K562 (cell line): ENCODE measurements around the gene PDZRN4. TPM values are rescaled to one million over a fixed set of nuclear protein-coding genes. Genes with fewer than 3 reads are reported as not detected.

ENCODE experiments used
- ATAC-seq: fragments of 200-7000 bp; cut with Tn5 transposase; 3 replicates; pipeline ENCODE4 v1.9.1; 2020; ENCODE audit warnings: moderate library complexity
- BruUV-seq: library from RNA; stranded (reverse); fragments of 400-500 nt; replicated peaks from 2 replicates; lab custom pipeline; 2021; lab: Mats Ljungman, UMichigan
- CTCF ChIA-PET: fragments of 300-600 bp; formaldehyde crosslinking; extraction: SDS; loops from one replicate; lab custom pipeline; 2021; ENCODE audit warnings: low intra/inter-chr PET ratio; lab: Yijun Ruan, JAX
- POLR2A ChIA-PET: fragments of 300-600, 350-650 bp; sonication (Branson Sonifier 250); formaldehyde crosslinking; extraction: SDS; loops from one replicate; lab custom pipeline; 2021; ENCODE audit warnings: antibody characterized with exemption, inconsistent platforms; lab: Yijun Ruan, JAX
- DNase-seq, 4 experiments: peaks; one replicate each; pipeline versions ENCODE4 v3.0.0 to v3.0.0-alpha.2; 2011 to 2018; ENCODE audit warnings: low spot score in 3 of 4, mixed read lengths in 3 of 4; ENCODE audit errors: extremely low read depth in 1 of 4
- FAIRE-seq: peaks from 2 replicates; lab custom pipeline; 2011; peaks lifted over from hg19 to GRCh38; lab: Jason Lieb, UNC
- H2AFZ ChIP-seq: 2 replicates; pipeline ENCODE4 v1.6.0; 2011; ENCODE audit warnings: low read depth, low read length, control low read depth, inconsistent platforms
- H3K27ac ChIP-seq: fragments of 200-600 bp; 3 replicates; pipeline ENCODE4 v1.8.0; 2011; ENCODE audit warnings: low read depth, mild to moderate bottlenecking, control low read depth, inconsistent platforms, low read length, moderate library complexity, mixed read lengths; ENCODE audit errors: extremely low read depth
- H3K27me3 ChIP-seq, 2 experiments: fragments of 300-600 bp in 1 of 2; 2 replicates in 1 of 2; 3 replicates in 1 of 2; pipeline versions ENCODE4 v1.6.0 to v1.8.0; 2011; ENCODE audit warnings: inconsistent platforms in 2 of 2, low read length in 2 of 2, mild to moderate bottlenecking in 1 of 2, mixed read lengths in 1 of 2, moderate library complexity in 1 of 2; ENCODE audit not compliant: control insufficient read depth in 2 of 2, insufficient read depth in 2 of 2
- H3K36me3 ChIP-seq: fragments of 300-600 bp; 3 replicates; pipeline ENCODE4 v1.8.0; 2011; ENCODE audit warnings: mild to moderate bottlenecking, low read length, inconsistent platforms; ENCODE audit not compliant: control insufficient read depth, insufficient read depth
- H3K4me1 ChIP-seq, 2 experiments: fragments of 200-600 bp in 1 of 2; replicated peaks in 1 of 2; 2 replicates in 1 of 2; 3 replicates in 1 of 2; pipeline versions ENCODE4 v1.5.1 to v1.8.0; 2011; ENCODE audit warnings: inconsistent platforms in 2 of 2, low read length in 2 of 2, mild to moderate bottlenecking in 1 of 2, mixed read lengths in 1 of 2, moderate library complexity in 1 of 2; ENCODE audit not compliant: control insufficient read depth in 2 of 2, insufficient read depth in 2 of 2
- H3K4me2 ChIP-seq: 2 replicates; pipeline ENCODE4 v1.6.1; 2011; ENCODE audit warnings: low read length, control low read depth, inconsistent platforms, mixed read lengths; ENCODE audit not compliant: insufficient read depth
- H3K4me3 ChIP-seq: fragments of 200-600 bp; sonication (generic), shearing (Covaris generic); 2 replicates; pipeline ENCODE4 v1.5.1; 2016; ENCODE audit warnings: control low read depth, inconsistent platforms
- H3K79me2 ChIP-seq: fragments of 200-600 bp; 3 replicates; pipeline ENCODE4 v1.8.0; 2011; ENCODE audit warnings: low read length, inconsistent platforms; ENCODE audit not compliant: control insufficient read depth, insufficient read depth
- H3K9ac ChIP-seq, 2 experiments: 2 replicates each; pipeline versions ENCODE4 v1.6.0 to v1.6.1; 2011; ENCODE audit warnings: low read depth in 2 of 2, low read length in 2 of 2, control low read depth in 1 of 2, inconsistent platforms in 1 of 2, mild to moderate bottlenecking in 1 of 2, mixed read lengths in 1 of 2; ENCODE audit not compliant: insufficient read depth in 1 of 2
- H3K9me1 ChIP-seq: one replicate; pipeline ENCODE4 v1.6.0; 2011; ENCODE audit warnings: inconsistent platforms, mild to moderate bottlenecking, low read length, moderate library complexity; ENCODE audit not compliant: control insufficient read depth, insufficient read depth
- H3K9me3 ChIP-seq: replicated peaks from 2 replicates; pipeline ENCODE4 v1.5.1; 2011; ENCODE audit warnings: low read depth, low read length, inconsistent platforms; ENCODE audit not compliant: control insufficient read depth, insufficient read depth
- H4K20me1 ChIP-seq: replicated peaks from 2 replicates; pipeline ENCODE4 v1.6.1; 2011; ENCODE audit warnings: low read length, inconsistent platforms, mixed read lengths; ENCODE audit not compliant: control insufficient read depth, insufficient read depth
- ATF3 ChIP-seq, 2 experiments: fragments of 450-650 bp in 1 of 2; sonication (generic) in 1 of 2; formaldehyde crosslinking in 1 of 2; IDR thresholded peaks in 1 of 2; conservative IDR thresholded peaks in 1 of 2; 2 replicates each; pipeline versions ENCODE4 v1.6.1 to v1.8.1; 2016 to 2023; ENCODE audit warnings: mild to moderate bottlenecking in 2 of 2, moderate library complexity in 2 of 2, inconsistent platforms in 1 of 2, missing genetic modification reagents in 1 of 2
- DMBX1 ChIP-seq: fragments of 250-450 bp; sonication (Bioruptor Pico); IDR thresholded peaks from 2 replicates; pipeline ENCODE4 v1.8.0; 2022; ENCODE audit warnings: inconsistent platforms, mild to moderate bottlenecking, moderate library complexity, borderline replicate concordance
- GATAD2B ChIP-seq: fragments of 450-650 bp; IDR thresholded peaks from 2 replicates; pipeline ENCODE4 v1.6.1; 2017; ENCODE audit warnings: mild to moderate bottlenecking, borderline replicate concordance
- ID3 ChIP-seq, 2 experiments: fragments of 250-450 bp in 1 of 2; fragments of 450-650 bp in 1 of 2; sonication (Bioruptor Pico) in 1 of 2; IDR thresholded peaks; 2 replicates each; pipeline versions ENCODE4 v1.6.1 to v1.8.0; 2016 to 2021; ENCODE audit warnings: mild to moderate bottlenecking in 2 of 2, moderate library complexity in 2 of 2, missing compliant biosample characterization in 1 of 2, missing genetic modification characterization in 1 of 2
- RERE ChIP-seq: sonication (generic); formaldehyde crosslinking; IDR thresholded peaks from 2 replicates; pipeline ENCODE4 v1.8.0; 2023; ENCODE audit warnings: missing genetic modification reagents, mild to moderate bottlenecking, borderline replicate concordance
- WGBS: fragments of 100-300 bp; shearing (Covaris generic); methylation state at CpG from one replicate; pipeline ENCODE4 v1.1.6; 2016; ENCODE audit warnings: low coverage, mixed read lengths; ENCODE audit not compliant: insufficient coverage; ENCODE audit errors: missing lambda C conversion rate; 5-methylcytosine and 5-hydroxymethylcytosine counted together
- in situ Hi-C: fragments of 300-500 bp; cut with MboI; formaldehyde crosslinking; loops from 4 replicates; pipeline ENCODE4 v1.15.0; 2018; ENCODE audit warnings: inconsistent platforms, mixed read lengths
- intact Hi-C: fragments of 100-400 bp; cut with micrococcal nuclease; formaldehyde crosslinking; loops from 2 replicates; pipeline ENCODE4 v1.14.2; 2022
- polyA plus RNA-seq, 8 experiments: library from polyadenylated mRNA; depleted of rRNA in 4 of 8; stranded (reverse) in 5 of 8; unstranded in 3 of 8; fragments of >200 nt; fragmentation: Nextera tagmentation in 2 of 8; fragmentation: Illumina TruSeq in 1 of 8; extraction: Ambion mirVana in 2 of 8; extraction: Trizol in 1 of 8; gene quantifications; 2 replicates each; pipeline versions ENCODE4 v1.2.1 to v1.2.3, GENCODE V29; 2011 to 2014; ENCODE audit warnings: inconsistent platforms in 1 of 8, missing spikeins in 1 of 8
- total RNA-seq, 7 experiments: library from RNA; depleted of rRNA in 6 of 7; stranded (reverse); fragments of >200 nt in 6 of 7; fragmentation: Illumina TruSeq in 2 of 7; extraction: Trizol in 2 of 7; gene quantifications; 2 replicates each; pipeline versions ENCODE4 v1.2.1 to v1.2.3, GENCODE V29; 2011 to 2021; ENCODE audit warnings: low replicate concordance in 1 of 7

Gene PDZRN4
- total and polyA plus RNA-seq, 9 of the 15 experiments (the other 6 are each of a cell fraction or from before 2014, with no cell fraction given) = not detected

GRCh38 chr12:41248391-41248790, 60.3 kb downstream of the PDZRN4 start:
- Histone ChIP-seq H3K27ac (no peak overlapping the region), H3K9ac (no peak overlapping the region), H3K79me2 (no peaks in the 10 kb centered on the region), H3K9me1 (no peaks in the 10 kb centered on the region), H3K4me3 (no peak overlapping the region), H3K4me2 (no peak overlapping the region), H4K20me1 (no peaks in the 10 kb centered on the region), H3K9me3 (no peaks in the 10 kb centered on the region), H3K4me1 (no peaks in the 10 kb centered on the region), H2AFZ (no peak overlapping the region), H3K27me3 (no peaks in the 10 kb centered on the region), H3K36me3 (no peaks in the 10 kb centered on the region)
- in situ Hi-C loops = no loop called here
- intact Hi-C loops = no loop called here
- ChIA-PET POLR2A (no interaction called here), CTCF (no interaction called here)
- no TSS peak for BruUV-seq
- TF ChIP-seq GATAD2B (no peak), DMBX1 (CRISPR knock-in tag) (no peak)
- ATAC-seq (no peak), FAIRE-seq (no peak), DNase-seq (no peak)
- 0% methylated on average over 2 of the region's 2 CpGs for WGBS

GRCh38 chr12:41250748-41251147, 62.6 kb downstream of the PDZRN4 start:
- no peak for DNase-seq
- ATAC-seq = no peak
- no peaks in the 10 kb centered on the region for H3K27me3 ChIP-seq
- no peaks in the 10 kb centered on the region for H3K9me3 ChIP-seq
- H3K4me3 ChIP-seq = no peak overlapping the region
- BruUV-seq = no TSS peak
- no peaks in the 10 kb centered on the region for H4K20me1 ChIP-seq
- in situ Hi-C loops (no loop called here), intact Hi-C loops (no loop called here)
- no peak overlapping the region for H3K4me2 ChIP-seq
- no peaks in the 10 kb centered on the region for H3K4me1 ChIP-seq
- H2AFZ ChIP-seq = no peak overlapping the region
- H3K9ac ChIP-seq = no peak overlapping the region
- ChIA-PET POLR2A (no interaction called here), CTCF (no interaction called here)
- H3K27ac ChIP-seq = no peak overlapping the region
- no peaks in the 10 kb centered on the region for H3K36me3 ChIP-seq
- H3K79me2 ChIP-seq = no peaks in the 10 kb centered on the region
- FAIRE-seq = no peak
- no peaks in the 10 kb centered on the region for H3K9me1 ChIP-seq
- TF ChIP-seq ID3 (CRISPR knock-in tag; IDR thresholded peaks at IDR 0.05) (no peak), ID3 (tag; IDR thresholded peaks at IDR 0.05) (no peak), ATF3 (IDR thresholded peaks at IDR 0.05) (no peak), ATF3 (CRISPR knock-in tag; conservative IDR thresholded peaks at IDR 0.05) (no peak), RERE (no peak)
- 0% methylated on average over 2 of the region's 2 CpGs for WGBS
